WI38 (cell line): Measurements from ENCODE around the gene DCHS1.

Source experiments
- H3K4me3 ChIP-seq: 2 replicates; pipeline ENCODE4 v1.5.1; 2011; ENCODE audit warnings: low read depth, mild to moderate bottlenecking, control low read depth, low read length
- CTCF ChIP-seq: IDR thresholded peaks from 2 replicates; pipeline ENCODE4 v1.5.1; 2012; ENCODE audit warnings: low read depth, mild to moderate bottlenecking, control low read depth, low read length

DCHS1 gene

GRCh38 chr11:6613496-6613895 is 42.1 kb downstream of the DCHS1 start:
- H3K4me3 ChIP-seq: no peak overlapping the region
- TF ChIP-seq CTCF: no peak

GRCh38 chr11:6612213-6613041 is 43.2 kb downstream of the DCHS1 start, which contains the start of gene TAF10:
TSS of gene TAF10 (minus strand) at chr11:6612216. CDS start at chr11:6612189, 27 bp downstream.
- TF ChIP-seq CTCF: peak; percentile 48
- H3K4me3 ChIP-seq: peak within 1 kb of the TSS; percentile 78

- peak overlapping the region; percentile 78 for H3K4me3 ChIP-seq
- no peak for TF ChIP-seq CTCF
Observed at GRCh38 chr11:6611963-6612212, 43.7 kb downstream of the DCHS1 start.

GRCh38 chr11:6611092-6611962 is 44.3 kb downstream of the DCHS1 start:
- H3K4me3 ChIP-seq: peak overlapping the region; percentile 78
- no peak for TF ChIP-seq CTCF

- no peak for TF ChIP-seq CTCF
- H3K4me3 ChIP-seq: peak overlapping the region; percentile 78; the same call in 1 of the 2 replicates
Observed at GRCh38 chr11:6610591-6610990, 45.0 kb downstream of the DCHS1 start.

- TF ChIP-seq CTCF: no peak
- no peak overlapping the region for H3K4me3 ChIP-seq
Observed at GRCh38 chr11:6609502-6610015, 46.0 kb downstream of the DCHS1 start.
